GM19238 (cell line): ENCODE measurements around the gene FRMPD3.

Source experiments
- DNase-seq: peaks from one replicate; pipeline ENCODE4 v3.0.0; 2011; ENCODE audit warnings: low spot score; ENCODE audit not compliant: insufficient read length

The FRMPD3 gene

GRCh38 chrX:107480272-107480671, 30.8 kb downstream of the FRMPD3 start:
- no peak for DNase-seq

GRCh38 chrX:107482046-107482445, 32.6 kb downstream of the FRMPD3 start:
- DNase-seq = no peak

GRCh38 chrX:107484002-107484726, 34.7 kb downstream of the FRMPD3 start:
- DNase-seq = no peak

GRCh38 chrX:107485013-107485412, 35.6 kb downstream of the FRMPD3 start:
- DNase-seq = no peak

- no peak for DNase-seq
Observed at GRCh38 chrX:107493141-107493540, 43.7 kb downstream of the FRMPD3 start.

GRCh38 chrX:107496786-107497185, 47.3 kb downstream of the FRMPD3 start:
- no peak for DNase-seq
